ENCODE results near the gene IMP3.

IMP3 gene

GRCh38 chr15:75672646-75673425 lies 32.8 kb upstream of the IMP3 start:
- DNase-seq = no peak

- no peak for DNase-seq
Observed at GRCh38 chr15:75671730-75672602, 31.9 kb upstream of the IMP3 start.

- no peak for DNase-seq
Observed at GRCh38 chr15:75669879-75670212, 29.8 kb upstream of the IMP3 start.

- DNase-seq = no peak
Observed at GRCh38 chr15:75669191-75669878, 29.3 kb upstream of the IMP3 start.

DNA sequence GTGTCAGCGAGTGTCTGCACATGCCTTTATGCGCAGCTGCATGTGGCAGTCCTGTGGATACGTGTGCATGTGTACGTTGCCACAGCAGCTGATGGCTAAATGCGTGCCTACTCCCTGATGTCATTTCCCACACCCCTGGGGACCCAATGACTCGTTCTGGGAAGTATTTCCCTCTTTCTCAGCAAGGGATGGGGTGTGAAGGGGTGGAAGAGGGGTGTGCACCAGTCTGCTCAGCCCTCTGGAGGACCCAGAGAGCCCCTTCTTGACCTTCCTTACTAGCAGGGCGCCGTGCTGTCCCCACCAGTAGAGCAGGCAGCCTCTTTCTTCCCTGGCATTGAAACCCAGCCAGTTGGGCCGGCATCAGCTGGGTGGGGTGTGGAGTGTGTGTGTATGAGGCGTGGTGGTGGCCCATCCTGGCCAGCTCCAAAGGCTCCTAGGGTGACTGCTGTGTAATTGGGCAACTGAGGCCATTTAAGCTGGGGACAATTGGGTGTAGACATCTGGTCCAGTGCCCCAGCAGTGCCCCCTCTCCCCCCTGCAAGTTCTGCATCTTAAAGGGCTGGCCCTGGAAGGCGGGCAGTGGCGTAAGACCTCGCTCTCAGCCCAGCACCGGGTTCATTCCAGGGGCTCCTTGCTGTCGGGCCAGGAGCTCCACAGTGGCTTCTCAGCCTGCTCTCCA lies 26.9 kb upstream of the IMP3 start:
- DNase-seq = no peak

DNA sequence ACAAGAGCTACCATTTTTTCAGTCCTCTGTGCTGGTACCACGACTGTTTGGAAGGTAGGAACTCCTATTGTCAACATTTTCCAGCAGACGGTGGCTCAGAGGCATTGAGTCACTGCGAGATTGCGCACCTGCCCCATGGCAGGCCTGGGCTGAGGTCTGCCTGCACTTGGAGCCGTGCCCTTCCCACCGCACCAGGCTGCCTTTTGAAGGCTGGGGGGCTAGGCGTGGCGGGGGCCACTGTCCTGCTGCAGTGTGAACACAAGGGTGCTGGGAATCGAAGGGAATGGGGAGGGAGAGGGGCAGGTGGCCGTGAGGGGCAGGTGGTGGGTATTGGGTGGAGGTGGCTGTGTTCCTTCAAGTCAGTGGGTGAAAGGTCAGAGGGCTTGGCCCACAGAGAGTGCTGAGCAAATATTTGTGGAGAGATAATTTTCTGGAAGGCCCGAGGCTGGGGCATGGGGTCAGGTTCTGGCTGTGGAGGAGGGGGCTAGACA lies 24.0 kb upstream of the IMP3 start:
- DNase-seq = no peak

DNA sequence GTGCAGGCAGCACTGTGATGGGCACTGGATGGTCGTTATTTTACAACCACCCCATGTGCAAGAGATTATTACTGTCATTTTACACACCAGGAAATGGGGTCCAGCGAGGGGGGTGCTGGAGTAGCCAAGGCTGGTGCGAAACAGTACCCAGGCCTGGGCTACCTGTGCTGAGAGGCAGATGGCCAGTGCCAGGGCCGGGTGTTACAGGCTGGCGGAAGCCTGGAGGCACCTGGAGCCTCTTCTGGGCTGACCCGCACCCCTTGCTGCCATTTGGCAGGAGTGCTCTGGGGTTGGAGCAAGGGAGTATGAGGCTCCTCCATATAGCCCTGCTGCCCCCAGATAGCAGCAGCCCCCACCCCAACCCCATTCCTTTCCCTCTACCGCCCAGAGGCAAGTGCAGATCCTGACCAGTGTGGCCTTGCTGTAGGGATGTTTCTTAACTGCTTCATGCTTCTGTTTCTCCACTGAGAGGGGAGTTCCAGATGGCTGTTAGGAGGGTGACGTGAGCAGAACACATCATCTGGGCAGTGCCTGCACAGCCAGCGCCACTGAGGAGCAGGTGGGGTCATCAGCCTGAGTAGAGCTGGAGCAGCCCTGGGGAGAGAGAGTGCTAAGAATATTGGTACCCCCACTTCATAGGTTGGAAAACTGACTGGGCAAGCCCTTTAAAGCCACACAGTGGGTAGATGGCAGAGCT lies 22.9 kb upstream of the IMP3 start:
- DNase-seq = no peak

DNA sequence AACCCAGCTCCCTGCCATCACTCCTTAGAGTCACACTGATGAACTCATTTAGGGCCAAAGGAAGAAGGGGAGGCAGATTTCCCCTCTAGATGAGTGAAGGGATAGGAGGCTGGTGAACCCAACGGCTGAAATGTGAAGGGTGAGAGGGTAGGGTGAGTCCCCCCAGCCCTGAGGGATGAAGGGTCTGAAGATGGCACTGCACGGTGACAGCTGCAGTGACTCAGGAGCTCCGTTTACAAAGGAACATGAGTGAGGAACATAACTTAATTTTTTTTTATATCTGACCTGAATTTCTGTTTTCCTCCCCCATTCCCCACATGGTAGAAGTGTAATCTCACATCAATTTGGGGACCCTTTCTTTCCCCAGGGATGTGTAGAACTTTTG lies 21.7 kb upstream of the IMP3 start:
- no peak for DNase-seq

DNA sequence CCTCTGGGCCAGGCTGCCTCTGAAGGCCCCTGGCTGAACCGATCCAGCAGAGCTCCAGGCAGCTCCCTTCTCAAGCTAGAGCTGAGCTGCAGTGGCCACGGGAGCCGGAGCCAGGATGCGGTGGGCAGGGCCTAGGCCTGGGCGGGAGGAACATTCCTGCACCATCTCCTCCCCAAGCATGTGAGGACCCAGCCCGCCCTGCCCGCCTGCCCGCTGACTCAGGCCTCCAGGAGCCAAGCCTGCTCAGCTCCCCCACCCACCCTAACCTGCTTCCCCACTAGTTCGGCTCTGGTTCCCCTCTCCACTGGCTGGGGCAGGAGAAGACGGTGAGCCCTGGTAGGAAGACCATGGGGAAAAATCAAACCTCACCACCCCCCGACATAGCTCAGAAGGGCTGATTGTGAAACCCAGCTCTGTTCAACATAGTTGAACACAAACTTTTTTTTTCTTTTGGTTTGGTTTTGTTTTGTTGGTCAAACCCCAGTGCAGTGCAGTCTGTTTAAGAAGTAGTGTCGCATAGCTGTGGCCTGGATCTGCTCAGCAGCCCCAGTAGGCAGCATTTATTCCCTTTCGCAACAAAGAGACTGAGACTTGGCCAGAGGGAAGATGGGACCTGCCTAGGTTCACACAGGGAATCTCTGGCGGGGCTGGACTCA lies 21.2 kb upstream of the IMP3 start:
- DNase-seq = no peak

DNA sequence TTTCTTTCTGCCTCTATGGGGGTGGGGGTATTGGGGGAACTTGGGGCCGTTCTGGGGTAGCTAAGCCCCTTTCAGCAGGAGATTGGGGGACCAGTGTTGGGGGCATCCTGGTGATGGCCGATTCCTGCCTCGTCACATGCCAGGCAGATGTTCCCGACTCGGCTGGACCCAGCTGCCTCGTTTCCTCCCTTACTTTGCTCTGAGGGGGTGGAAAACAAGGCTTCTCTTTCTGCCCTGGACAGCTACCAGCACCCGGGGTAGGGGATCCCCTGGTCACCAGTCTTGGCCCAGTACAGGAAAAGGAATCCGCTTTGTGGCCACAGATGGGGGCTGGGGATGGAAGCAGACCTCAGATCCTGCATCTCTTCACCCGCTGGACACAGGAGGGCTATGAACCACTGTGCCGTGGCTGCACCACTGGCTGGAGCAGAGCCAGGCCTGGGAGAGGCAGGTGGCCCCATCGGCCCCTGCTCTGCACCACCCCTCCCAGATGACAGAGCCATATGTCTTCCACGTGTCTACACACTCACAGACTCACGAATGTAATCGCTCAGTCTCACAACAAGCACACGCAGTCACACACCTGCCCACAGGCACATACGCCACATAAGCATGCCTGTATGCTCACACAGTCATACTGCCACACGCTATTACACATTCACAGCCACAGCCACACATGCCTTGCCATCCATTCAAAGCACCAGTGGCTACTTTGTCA lies 20.1 kb upstream of the IMP3 start:
- no peak for DNase-seq

GRCh38 chr15:75659141-75659771 lies 19.2 kb upstream of the IMP3 start:
- no peak for DNase-seq

GRCh38 chr15:75656813-75657212 lies 16.8 kb upstream of the IMP3 start:
- DNase-seq = no peak

DNA sequence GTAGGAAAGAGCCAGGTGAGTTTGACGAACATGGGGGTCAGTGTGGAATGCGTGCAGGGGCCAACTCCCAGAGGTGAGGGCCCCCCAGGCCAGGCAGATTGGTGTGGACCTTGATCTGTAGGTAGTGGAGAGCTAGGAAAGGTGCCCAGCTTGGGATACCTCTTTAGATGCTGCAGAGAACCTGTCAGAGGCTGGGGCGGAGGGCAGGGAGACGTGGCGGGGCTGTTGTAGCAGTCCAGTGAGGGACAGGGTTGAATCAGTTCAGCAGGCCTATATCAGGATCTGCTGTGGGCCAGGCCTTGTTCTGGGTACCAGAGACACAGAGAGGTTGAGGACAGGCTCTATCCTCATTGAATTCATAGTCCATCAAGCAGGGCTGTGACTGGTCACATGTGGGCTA lies 16.3 kb upstream of the IMP3 start:
- DNase-seq = no peak

DNA sequence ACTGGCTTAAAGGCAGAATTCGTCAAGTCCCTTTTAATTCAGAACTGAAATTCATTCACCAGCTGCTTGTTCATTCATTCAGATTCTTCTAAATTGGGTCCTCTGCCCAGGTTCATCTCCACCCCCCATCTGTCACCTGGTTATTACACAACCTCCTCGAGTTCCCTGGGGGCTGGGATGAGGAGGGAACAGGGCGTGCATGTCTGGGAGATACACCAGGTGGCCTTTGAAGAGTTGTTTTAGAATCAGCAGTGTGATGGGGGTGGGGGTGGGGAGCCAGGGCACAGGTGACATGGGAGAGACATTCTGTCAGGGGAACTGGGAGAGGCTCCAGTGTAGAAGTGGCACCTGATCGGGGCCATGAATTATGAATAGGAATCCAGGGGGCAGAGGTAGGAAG lies 15.9 kb upstream of the IMP3 start:
- no peak for DNase-seq

DNA sequence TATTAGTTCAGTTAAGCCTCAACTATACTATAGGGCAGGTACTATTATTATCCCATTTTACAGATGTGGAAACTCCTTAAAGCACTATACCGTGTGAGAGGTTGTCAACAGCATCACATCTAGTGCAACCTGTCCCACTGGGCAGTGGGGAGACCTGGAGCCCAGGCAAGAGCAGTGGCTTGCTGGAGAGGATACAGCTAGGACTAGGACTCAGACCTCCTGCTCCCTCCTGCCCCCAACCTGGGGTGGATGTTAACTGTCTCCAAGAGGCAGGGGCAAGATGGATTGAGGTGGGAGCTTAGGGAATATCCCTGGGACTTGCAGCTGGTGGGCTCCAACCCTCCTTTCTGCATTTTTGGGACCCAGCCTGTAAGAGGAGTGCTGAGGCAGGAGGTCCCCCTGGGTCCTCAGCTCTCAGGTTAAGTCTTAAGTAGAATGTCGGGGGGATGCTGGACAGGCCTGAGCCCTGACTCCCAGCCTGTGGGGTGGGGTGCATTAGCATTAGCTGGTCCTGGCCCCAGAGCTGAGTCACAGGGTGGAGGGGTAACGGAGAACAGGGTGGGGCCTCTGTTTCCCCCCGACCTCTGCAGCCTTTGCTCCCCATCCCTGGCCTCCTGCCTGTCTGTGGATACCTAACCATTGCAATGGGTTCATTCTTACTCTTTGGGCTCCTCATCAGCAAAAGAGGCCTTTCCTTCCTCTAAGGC lies 14.3 kb upstream of the IMP3 start:
- no peak for DNase-seq

DNA sequence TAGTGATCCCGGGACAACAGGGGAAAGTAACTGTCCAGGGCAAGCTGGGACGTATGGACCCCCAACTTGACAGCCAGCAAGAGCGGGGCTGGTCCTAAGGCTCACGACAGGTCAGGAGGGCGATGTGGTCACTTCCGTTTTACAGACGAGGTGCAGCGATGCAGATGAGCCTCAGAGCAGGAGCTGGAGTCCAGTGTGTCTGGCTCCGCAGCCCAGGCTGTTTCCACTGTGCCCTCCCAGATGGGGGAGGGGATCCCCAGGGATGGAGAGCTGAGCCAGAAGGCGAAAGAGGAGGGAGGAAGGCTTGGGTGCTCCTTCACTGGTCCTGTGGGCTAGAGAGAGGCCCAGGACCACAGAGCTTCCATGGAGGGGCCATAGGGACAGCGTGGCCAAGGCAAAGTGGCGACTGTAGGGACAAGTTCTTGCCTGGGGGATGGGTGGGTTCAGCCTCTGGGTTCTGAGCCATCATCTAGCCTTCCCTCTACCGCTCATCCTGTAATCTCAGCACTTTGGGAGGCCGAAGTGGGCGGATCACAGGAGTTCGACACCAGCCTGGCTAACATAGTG lies 13.4 kb upstream of the IMP3 start:
- no peak for DNase-seq

- DNase-seq = no peak
Observed at GRCh38 chr15:75651810-75652543, 12.0 kb upstream of the IMP3 start.

- no peak for DNase-seq
Observed at GRCh38 chr15:75650908-75651809, 11.1 kb upstream of the IMP3 start.
